Stimulated activated CD4-positive, alpha-beta T cell treated with anti-CD3 and anti-CD28 coated beads, Interleukin-2, amount 100 ng/mL, for 48 hours (primary cell): ENCODE measurements around the gene RAD51B.

Source experiments
- DNase-seq, 2 donors: peaks; one replicate each; pipeline ENCODE4 v3.0.0-alpha.2; 2020

Gene RAD51B

DNA sequence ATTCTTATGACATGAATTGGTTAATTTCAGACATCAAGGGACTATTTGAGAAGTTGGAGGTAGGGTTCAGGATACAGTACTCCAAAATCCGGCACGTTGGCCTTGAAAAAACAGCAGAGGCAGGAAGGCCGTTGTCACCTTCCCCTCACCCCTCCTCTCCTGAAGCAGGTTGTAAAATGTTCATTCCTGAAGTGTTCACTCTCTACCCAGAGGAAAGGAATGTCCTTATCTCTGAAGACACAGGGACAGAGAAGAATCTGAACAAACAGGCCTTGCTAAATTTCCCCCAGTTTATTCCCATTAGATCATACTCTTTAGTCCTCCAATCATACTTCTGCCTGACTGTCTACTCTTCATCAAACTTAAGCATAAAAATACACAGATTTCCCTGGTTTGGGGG lies 659.7 kb downstream of the RAD51B start:
- DNase-seq: no peak

DNA sequence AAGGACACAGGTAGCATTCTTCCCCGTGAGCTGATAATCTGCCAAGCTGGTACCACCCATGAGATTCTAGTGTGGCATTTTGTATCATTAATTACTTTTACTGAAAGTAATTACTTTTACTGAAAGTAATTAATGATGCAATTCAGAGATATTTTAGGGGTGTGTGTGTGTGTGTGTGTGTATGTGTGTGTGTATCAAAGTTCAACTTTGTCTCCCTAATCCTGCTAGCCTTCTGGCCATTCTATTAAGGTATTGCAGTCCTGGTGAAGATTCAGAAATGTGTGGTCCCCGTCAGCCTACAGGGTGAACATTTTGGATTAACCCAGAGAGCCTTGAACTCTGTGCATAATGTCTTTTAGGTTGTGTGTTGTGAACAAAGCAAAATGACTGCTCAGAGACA lies 662.4 kb downstream of the RAD51B start:
- DNase-seq: no peak

- no peak for DNase-seq
Observed at GRCh38 chr14:68482772-68483395, 663.3 kb downstream of the RAD51B start.

- DNase-seq: no peak
Observed at GRCh38 chr14:68486033-68486732, 666.6 kb downstream of the RAD51B start.

GRCh38 chr14:68486809-68487208 lies 667.2 kb downstream of the RAD51B start:
- no peak for DNase-seq

DNA sequence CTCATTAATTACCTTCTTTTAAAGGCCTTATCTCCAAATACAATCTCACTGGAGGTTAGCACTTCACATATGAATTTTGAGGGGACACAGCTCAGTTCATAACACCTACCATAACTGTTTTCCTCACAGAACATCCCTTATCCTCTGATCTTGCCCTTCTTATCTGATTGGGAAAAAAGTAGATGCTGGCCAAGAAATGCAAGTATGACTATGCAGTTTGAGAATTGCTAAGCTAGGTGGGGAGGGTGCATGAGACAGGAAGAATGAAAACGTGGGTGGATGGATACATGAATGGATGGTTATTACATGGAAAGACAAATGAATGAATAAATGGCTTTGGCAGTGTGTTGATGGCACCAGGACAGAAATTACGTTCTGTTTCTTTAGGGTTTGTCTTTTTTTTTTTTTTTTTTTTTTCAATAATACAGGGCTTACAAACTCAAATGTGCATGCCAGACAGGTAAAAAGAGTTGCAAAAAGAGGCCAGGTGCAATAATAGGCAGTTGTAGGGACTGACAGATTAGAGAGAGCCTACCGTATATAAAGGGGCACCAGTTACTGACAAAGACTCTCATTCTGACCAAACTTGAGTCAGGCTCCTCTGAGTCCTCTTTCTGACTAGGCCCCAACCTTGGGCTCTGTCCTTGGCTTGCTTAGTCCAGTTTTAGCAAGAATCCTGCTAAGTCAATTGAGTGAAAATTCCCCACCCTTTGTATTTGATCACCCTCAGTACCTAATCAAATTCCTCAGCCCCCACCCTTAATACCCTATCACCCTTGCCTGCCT lies 668.4 kb downstream of the RAD51B start:
- DNase-seq: no peak

GRCh38 chr14:68491793-68492192 lies 672.2 kb downstream of the RAD51B start:
- DNase-seq: no peak

DNA sequence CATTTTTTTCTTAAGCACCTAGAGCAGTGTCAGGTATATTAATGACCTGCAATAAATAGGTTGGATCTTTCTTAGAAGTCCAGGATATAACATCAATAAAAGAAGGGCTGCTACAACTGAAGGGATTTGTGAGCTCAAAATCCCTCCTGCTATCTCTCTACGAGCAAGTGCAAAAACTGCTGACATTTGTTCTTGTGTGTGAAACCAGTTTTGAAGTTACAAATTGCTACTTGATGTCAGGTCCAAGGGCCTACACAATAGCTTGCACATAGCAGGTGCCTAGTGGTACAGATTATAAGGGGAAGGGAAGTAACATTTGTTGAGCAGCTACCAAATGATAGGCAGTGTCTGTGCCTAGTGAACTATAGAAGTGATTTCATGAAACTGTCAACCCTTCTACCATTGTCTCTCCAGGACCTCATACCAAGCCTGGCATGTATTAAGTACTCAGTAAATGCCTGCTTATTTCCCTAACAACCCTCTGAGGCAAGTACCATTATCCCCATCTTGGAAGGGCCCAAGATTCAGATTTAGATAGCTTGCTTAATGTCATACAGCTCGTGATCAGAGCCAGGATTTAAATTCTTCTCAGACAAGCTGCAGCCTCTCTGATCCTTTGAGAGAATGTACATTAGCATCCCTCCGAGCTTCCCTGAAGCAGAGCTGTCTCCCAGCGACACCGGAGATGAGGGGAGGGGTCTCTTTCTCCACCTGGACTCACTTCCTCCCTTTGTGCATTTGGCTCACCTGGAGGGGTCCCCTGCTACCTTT lies 673.0 kb downstream of the RAD51B start:
- DNase-seq: no peak

- no peak for DNase-seq
Observed at GRCh38 chr14:68493152-68493911, 673.8 kb downstream of the RAD51B start.

DNA sequence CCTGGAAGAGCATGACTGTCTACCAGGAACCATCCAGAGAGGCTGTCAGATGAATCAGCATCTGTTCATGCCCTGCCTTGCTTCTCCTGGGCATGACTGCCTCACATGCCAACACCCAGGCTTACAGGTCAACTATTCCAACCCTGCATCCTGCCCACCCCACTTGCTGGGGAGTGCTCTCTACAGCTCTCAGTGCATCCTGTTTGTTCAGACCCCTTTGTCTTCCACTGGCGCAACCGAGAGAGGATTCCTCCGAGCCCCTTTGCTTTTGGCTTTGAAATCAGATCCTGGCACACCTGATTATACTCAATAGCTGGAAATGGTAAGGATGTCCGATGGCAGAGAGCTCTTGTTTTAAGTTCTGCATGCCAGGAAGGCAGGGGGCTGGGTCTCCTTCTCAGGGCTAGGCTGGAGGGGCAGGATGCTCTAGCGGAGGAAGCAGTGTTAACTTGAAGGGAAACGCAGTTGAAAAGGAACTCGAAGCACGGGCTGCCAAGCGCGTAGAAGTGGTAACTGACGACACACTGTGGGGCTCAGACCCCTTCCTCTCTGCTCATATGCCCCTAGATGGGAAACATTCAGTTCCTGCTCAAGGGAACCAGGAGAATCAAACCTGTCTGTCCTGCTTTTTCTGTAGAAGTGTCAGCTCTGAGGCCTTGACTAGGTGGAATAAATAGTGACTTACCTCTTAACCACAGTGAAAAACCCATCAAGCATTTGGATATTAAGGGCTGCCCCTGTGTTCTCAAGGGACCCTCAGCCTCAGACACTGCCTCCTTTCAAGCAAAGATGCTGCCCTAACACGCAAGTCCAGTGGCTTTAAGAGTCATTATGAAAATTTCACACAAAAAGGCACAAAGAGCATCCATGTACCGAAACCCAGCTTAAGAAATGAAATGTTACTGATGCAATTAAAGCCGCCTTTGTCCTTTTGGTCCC lies 675.8 kb downstream of the RAD51B start:
- DNase-seq: no peak

- no peak for DNase-seq
Observed at GRCh38 chr14:68497011-68497410, 677.4 kb downstream of the RAD51B start.

- no peak for DNase-seq
Observed at GRCh38 chr14:68499451-68499850, 679.9 kb downstream of the RAD51B start.

DNA sequence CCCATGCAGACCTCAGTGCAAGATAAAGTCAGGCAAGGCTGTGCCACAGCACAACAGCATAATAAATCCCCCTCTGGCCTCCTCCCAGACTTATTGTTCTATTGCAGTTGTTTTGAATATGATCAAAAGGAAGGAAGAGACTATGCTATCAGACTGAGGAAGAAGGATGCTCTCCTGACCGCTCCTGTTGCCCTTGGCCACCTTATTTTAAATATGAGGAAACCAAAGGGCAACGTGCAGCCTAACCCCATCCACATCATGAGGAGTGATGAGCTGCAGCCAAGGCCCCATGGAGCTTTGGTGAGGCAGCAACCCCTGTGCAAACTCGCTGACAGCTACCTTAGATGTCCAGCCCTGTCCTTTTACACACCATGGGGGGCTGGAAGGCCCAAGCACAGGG lies 681.6 kb downstream of the RAD51B start:
- DNase-seq: no peak

- DNase-seq: no peak
Observed at GRCh38 chr14:68501614-68502052, 682.1 kb downstream of the RAD51B start.

DNA sequence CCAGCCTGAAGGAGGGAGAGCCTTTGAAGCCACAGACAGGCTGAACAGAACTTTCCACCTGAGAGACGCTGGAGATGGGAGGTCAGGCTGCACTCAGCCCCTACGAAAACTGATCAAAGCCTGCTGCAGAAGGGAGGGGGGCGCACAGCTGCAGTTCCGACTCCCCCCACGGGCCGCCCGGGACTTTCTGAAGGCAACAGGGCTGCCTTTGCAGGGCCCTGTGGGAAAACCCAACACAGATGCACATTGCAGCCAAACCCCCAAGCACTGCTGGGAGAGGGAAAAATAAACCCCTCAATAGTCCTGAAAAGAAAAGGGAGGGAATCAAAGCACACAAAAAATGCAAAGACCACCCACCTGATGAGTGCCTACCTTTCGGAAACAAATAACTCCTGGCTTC lies 682.7 kb downstream of the RAD51B start:
- DNase-seq: no peak

DNA sequence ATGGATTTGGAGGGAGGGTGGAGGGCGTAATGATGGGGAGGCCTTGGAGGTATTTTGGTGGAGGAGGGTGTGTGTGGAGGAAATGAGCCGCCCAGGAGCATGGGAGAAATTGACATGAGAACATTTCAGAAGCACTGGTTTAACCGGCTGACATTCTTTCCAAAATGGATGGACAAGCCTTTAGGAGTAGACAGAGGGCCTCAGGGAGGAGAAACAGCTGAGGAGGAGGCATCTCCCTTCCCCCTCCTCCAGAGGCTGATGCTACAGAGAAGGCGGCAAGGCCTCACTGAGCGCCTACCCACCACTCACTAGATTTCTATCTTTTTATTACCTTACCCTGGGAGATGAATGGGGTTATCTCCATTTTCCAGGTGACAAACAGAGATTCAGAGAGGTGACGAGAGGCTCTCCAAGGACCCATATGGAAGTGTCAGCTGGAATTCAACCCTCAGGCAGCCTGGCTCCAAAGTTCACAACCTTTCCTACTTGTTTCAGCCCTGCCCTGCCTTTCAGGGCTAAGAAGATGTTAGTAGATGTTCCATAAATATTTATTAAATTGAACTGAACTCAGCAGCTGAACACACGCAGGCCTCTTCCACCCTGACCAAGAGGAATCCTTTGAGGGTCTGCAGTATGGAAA lies 683.7 kb downstream of the RAD51B start:
- DNase-seq: no peak

- no peak for DNase-seq
Observed at GRCh38 chr14:68504861-68505260, 685.3 kb downstream of the RAD51B start.

DNA sequence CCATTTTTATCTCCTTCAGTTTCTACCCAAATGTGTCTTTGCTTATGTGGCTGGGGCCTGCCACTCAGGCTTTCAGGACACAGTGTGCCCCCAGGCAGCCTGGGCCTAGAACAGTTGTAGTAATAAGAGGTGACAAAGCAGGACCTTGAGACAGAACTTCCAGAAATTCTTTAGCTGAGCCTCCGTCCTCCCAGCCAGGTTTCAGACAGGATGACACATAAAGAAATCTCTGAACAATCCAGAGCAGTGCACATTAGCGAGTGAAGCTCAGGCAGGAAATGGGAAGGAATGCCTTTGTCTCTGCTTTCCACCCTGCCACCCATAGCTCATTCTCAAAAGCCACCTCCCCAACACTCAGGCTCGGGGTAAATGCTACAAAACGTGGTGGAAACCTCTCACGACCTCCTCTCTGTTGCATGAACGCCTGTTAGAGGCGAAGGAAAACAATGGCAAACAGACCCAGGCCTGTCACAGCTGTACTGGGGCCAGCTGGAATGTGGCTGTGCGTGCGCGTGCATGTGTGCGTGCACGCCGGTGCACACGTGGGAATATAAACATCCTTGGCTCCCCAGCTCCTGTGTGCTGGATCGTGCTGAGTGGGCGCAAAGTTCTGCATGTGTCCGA lies 686.6 kb downstream of the RAD51B start:
- DNase-seq: no peak

GRCh38 chr14:68506645-68507419 lies 687.3 kb downstream of the RAD51B start:
- no peak for DNase-seq
